GM12878 (cell line): ENCODE results near the gene ZCCHC24. TPM values are rescaled to one million over a fixed set of nuclear protein-coding genes. Genes with fewer than 3 reads are reported as not detected.

Experiments
- ATAC-seq: fragments of 200-7000 bp; cut with Tn5 transposase; 3 replicates; pipeline ENCODE4 v1.9.1; 2020; ENCODE audit warnings: mild to moderate bottlenecking, moderate library complexity
- BruUV-seq: library from RNA; stranded (reverse); fragments of 400-500 nt; replicated peaks from 2 replicates; lab custom pipeline; 2021; lab: Mats Ljungman, UMichigan
- CTCF ChIA-PET: fragments of 300-600 bp; sonication (Branson Sonifier 250); formaldehyde crosslinking; extraction: SDS; loops from one replicate; lab custom pipeline; 2021; ENCODE audit warnings: inconsistent platforms; lab: Yijun Ruan, JAX
- POLR2A ChIA-PET: fragments of 350-600 bp; formaldehyde crosslinking; extraction: SDS; loops from one replicate; lab custom pipeline; 2021; ENCODE audit warnings: inconsistent platforms; lab: Charles Lee
- RAD21 ChIA-PET: fragments of 300-600 bp; sonication (Branson Sonifier 250); formaldehyde crosslinking; loops from one replicate; lab custom pipeline; 2023; ENCODE audit warnings: antibody characterized with exemption; ENCODE audit not compliant: unreplicated experiment; lab: Charles Lee
- SMC1A ChIA-PET: fragments of 300-600 bp; sonication (Branson Sonifier 250); formaldehyde crosslinking; loops from one replicate; lab custom pipeline; 2023; ENCODE audit not compliant: unreplicated experiment, uncharacterized antibody; lab: Charles Lee
- DNase-seq: peaks from one replicate; pipeline ENCODE4 v3.0.0-alpha.2; 2011; ENCODE audit warnings: low read depth, low spot score
- FAIRE-seq: peaks from 3 replicates; lab custom pipeline; 2011; peaks lifted over from hg19 to GRCh38; lab: Jason Lieb, UNC
- H2AFZ ChIP-seq: 2 replicates; pipeline ENCODE4 v1.6.0; 2011; ENCODE audit warnings: low read depth, low read length, control low read depth; ENCODE audit not compliant: control insufficient read depth
- H3K27ac ChIP-seq: 2 replicates; pipeline ENCODE4 v1.5.1; 2011; ENCODE audit warnings: control low read depth; ENCODE audit not compliant: control insufficient read depth, insufficient read depth
- H3K27me3 ChIP-seq, 2 experiments: replicated peaks in 1 of 2; 2 replicates each; pipeline versions ENCODE4 v1.6.0 to v1.6.1; 2011; ENCODE audit warnings: low read length in 1 of 2; ENCODE audit not compliant: control insufficient read depth in 2 of 2, insufficient read depth in 2 of 2
- H3K36me3 ChIP-seq, 2 experiments: 2 replicates each; pipeline ENCODE4 v1.5.1; 2011; ENCODE audit warnings: low read length in 1 of 2; ENCODE audit not compliant: control insufficient read depth in 2 of 2, insufficient read depth in 2 of 2
- H3K4me1 ChIP-seq: 2 replicates; pipeline ENCODE4 v1.6.1; 2011; ENCODE audit warnings: mild to moderate bottlenecking, low read length, moderate library complexity, mixed read lengths; ENCODE audit not compliant: control insufficient read depth, insufficient read depth
- H3K4me2 ChIP-seq: 2 replicates; pipeline ENCODE4 v1.6.0; 2011; ENCODE audit warnings: control low read depth; ENCODE audit not compliant: control insufficient read depth, insufficient read depth
- H3K4me3 ChIP-seq: fragments of 200-600 bp; sonication (generic); 2 replicates; pipeline ENCODE4 v1.5.1; 2016
- H3K79me2 ChIP-seq: 2 replicates; pipeline ENCODE4 v1.6.0; 2011; ENCODE audit warnings: low read length; ENCODE audit not compliant: control insufficient read depth, insufficient read depth
- H3K9ac ChIP-seq: 2 replicates; pipeline ENCODE4 v1.8.0; 2011; ENCODE audit warnings: low read length, control low read depth, mixed read lengths; ENCODE audit not compliant: control insufficient read depth, insufficient read depth
- H3K9me3 ChIP-seq: replicated peaks from 3 replicates; pipeline ENCODE4 v1.5.1; 2011; ENCODE audit warnings: mild to moderate bottlenecking, low read length; ENCODE audit not compliant: control insufficient read depth, insufficient read depth
- H4K20me1 ChIP-seq: 2 replicates; pipeline ENCODE4 v1.6.0; 2011; ENCODE audit not compliant: control insufficient read depth, insufficient read depth
- CHD1 ChIP-seq: IDR thresholded peaks from 2 replicates; pipeline ENCODE4 v1.6.1; 2012; ENCODE audit warnings: low read depth, low read length, improper control_type of control experiment
- HCFC1 ChIP-seq: fragments of 150-350 bp; IDR thresholded peaks from 2 replicates; pipeline ENCODE4 v1.6.1; 2014; ENCODE audit warnings: low read length
- LARP7 ChIP-seq: fragments of 450-650 bp; IDR thresholded peaks from 2 replicates; pipeline ENCODE4 v1.6.1; 2017; ENCODE audit warnings: mild to moderate bottlenecking
- NKRF ChIP-seq: fragments of 450-650 bp; conservative IDR thresholded peaks from 2 replicates; pipeline ENCODE4 v1.6.1; 2017; ENCODE audit warnings: mild to moderate bottlenecking, moderate library complexity
- RB1 ChIP-seq: fragments of 450-650 bp; formaldehyde crosslinking; IDR thresholded peaks from 2 replicates; pipeline ENCODE4 v1.6.1; 2017; ENCODE audit warnings: mild to moderate bottlenecking, borderline replicate concordance
- SMC3 ChIP-seq: IDR thresholded peaks from 2 replicates; pipeline ENCODE4 v1.6.1; 2011; ENCODE audit warnings: low read length, improper control_type of control experiment, borderline replicate concordance
- STAT3 ChIP-seq: IDR thresholded peaks from 2 replicates; pipeline ENCODE4 v1.6.1; 2011; ENCODE audit warnings: low read depth, low read length, improper control_type of control experiment
- YY1 ChIP-seq: IDR thresholded peaks from 2 replicates; pipeline ENCODE4 v1.6.1; 2011; ENCODE audit warnings: low read depth, mild to moderate bottlenecking, low read length
- ZBTB4 ChIP-seq: fragments of 450-650 bp; formaldehyde crosslinking; IDR thresholded peaks from 2 replicates; pipeline ENCODE4 v1.4.0; 2022; ENCODE audit warnings: mild to moderate bottlenecking, moderate library complexity
- ZBTB40 ChIP-seq: fragments of 450-650 bp; IDR thresholded peaks from 2 replicates; pipeline ENCODE4 v1.6.1; 2016; ENCODE audit warnings: mild to moderate bottlenecking, moderate library complexity, borderline replicate concordance
- WGBS: methylation state at CpG from one replicate; pipeline ENCODE4 v1.1.6; 2016; ENCODE audit warnings: low lambda C conversion rate; ENCODE audit not compliant: insufficient replicate concordance, insufficient coverage; ENCODE audit errors: missing lambda C conversion rate; 5-methylcytosine and 5-hydroxymethylcytosine counted together
- in situ Hi-C: fragments of 300-500 bp; cut with MboI; formaldehyde crosslinking; loops from 9 replicates; pipeline ENCODE4 v1.14.3; 2018; ENCODE audit warnings: mixed read lengths
- intact Hi-C: fragments of 100-400 bp; cut with micrococcal nuclease; formaldehyde crosslinking; loops from one replicate; pipeline ENCODE4 v1.14.2; 2022; ENCODE audit not compliant: unreplicated experiment
- polyA plus RNA-seq, 11 experiments: library from polyadenylated mRNA; depleted of rRNA in 4 of 11; unstranded in 6 of 11; stranded (reverse) in 5 of 11; fragments of >200 nt; fragmentation: Nextera tagmentation in 4 of 11; fragmentation: Illumina TruSeq in 1 of 11; extraction: Ambion mirVana in 4 of 11; extraction: Trizol in 1 of 11; gene quantifications; 1 replicate in 1 of 11; 2 replicates in 10 of 11; pipeline versions ENCODE4 v1.2.1 to v1.2.3, GENCODE V29; 2011 to 2016; ENCODE audit warnings: inconsistent platforms in 2 of 11, missing spikeins in 2 of 11, low read depth in 1 of 11
- total RNA-seq, 4 experiments: library from RNA; depleted of rRNA in 3 of 4; stranded (reverse); fragments of >200 nt in 3 of 4; fragmentation: Illumina TruSeq in 1 of 4; extraction: Trizol in 1 of 4; gene quantifications; 2 replicates each; pipeline versions ENCODE4 v1.2.1 to v1.2.3, GENCODE V29; 2013 to 2021

The ZCCHC24 gene
- total and polyA plus RNA-seq, 10 of the 15 experiments (the other 5 are each of a cell fraction or from before 2014, with no cell fraction given) = 0.02 to 0.62 (median 0.04) TPM; not detected in 4

GRCh38 chr10:79449181-79450146, 4.0 kb upstream of the ZCCHC24 start:
- CTCF ChIA-PET = interaction anchor here (1.1 kb wide), 1 partner anchor 15 kb away, joined by 4 read pairs; no protein-coding TSS in a partner anchor
- no peak for DNase-seq
- Histone ChIP-seq H2AFZ (no peak overlapping the region), H3K4me3 (no peak overlapping the region), H3K27ac (no peak overlapping the region), H3K9ac (no peak overlapping the region), H3K4me1 (peaks cover 3% of the 10 kb centered on the region), H3K9me3 (no peaks in the 10 kb centered on the region), H3K4me2 (no peak overlapping the region), H3K36me3 (no peaks in the 10 kb centered on the region), H3K27me3 (peaks cover 0 to 3% of the 10 kb centered on the region in 2 experiments; a peak in 2 of 4 replicates), H3K79me2 (no peaks in the 10 kb centered on the region), H4K20me1 (no peaks in the 10 kb centered on the region)
- RAD21 ChIA-PET = no interaction called here
- 33% methylated on average over 5 of the region's 5 CpGs for WGBS
- POLR2A ChIA-PET = no interaction called here
- SMC1A ChIA-PET = no interaction called here
- intact Hi-C loops = no loop called here
- BruUV-seq = no TSS peak
- FAIRE-seq = no peak
- in situ Hi-C loops = no loop called here
- no peak for ATAC-seq
- no peak for TF ChIP-seq CHD1
- TF ChIP-seq RB1 = no peak
- no peak for TF ChIP-seq HCFC1
- TF ChIP-seq NKRF = no peak
- no peak for TF ChIP-seq YY1
- TF ChIP-seq LARP7 = no peak
- TF ChIP-seq SMC3 = no peak
- TF ChIP-seq ZBTB4 (CRISPR knock-in tag) = no peak
- TF ChIP-seq ZBTB40 = no peak
- TF ChIP-seq STAT3 = no peak
